ENCODE data around the gene NCKAP5.

NCKAP5 gene

GRCh38 chr2:133167223-133167622, 401.0 kb downstream of the NCKAP5 start:
- no peak for DNase-seq
- intact Hi-C loops (cut with DNase I) = no loop called here

- intact Hi-C loops (cut with DNase I) = no loop called here
- no peak for DNase-seq
Measured at GRCh38 chr2:133166031-133166430, 402.2 kb downstream of the NCKAP5 start.

DNA sequence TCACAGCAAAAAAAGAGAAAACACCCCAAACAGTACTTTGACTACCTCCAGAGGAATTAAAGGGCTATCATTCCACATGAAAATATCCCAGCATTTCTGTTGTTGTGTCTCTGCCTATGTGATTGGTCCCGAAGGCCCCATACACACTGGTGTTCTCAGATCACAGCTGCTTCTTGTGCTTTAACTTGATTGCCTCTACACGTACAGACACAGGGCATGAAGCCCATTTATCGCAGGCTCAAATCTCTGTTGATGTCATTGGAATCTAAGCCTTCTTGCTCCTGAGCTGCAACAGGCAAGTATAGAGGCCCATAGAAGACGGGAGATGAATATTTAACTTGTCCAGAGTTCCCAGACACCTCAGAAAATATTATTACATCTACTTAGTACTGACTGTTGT, 405.2 kb downstream of the NCKAP5 start:
- intact Hi-C loops (cut with DNase I) = no loop called here
- no peak for DNase-seq

DNA sequence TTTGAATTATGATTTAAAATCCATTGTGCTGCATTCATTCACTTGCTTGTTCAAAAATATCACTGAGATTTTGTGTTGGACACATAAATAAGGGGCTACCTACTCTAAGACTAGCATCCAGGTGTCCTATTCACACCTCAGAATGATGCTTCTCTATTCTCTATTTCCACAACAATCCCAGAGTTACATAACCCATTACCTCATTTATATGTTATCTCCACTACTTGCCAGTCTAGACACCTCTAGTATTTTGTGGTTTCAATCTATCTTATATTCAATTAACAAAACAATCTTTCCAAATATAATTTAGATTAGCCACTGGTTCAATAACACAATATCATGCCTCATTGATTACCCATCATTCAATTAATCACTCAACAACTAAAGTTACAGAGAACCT, 409.8 kb downstream of the NCKAP5 start:
- DNase-seq = no peak
- intact Hi-C loops (cut with DNase I) = no loop called here

GRCh38 chr2:133158024-133158423, 410.2 kb downstream of the NCKAP5 start:
- intact Hi-C loops (cut with DNase I) = no loop called here
- no peak for DNase-seq

DNA sequence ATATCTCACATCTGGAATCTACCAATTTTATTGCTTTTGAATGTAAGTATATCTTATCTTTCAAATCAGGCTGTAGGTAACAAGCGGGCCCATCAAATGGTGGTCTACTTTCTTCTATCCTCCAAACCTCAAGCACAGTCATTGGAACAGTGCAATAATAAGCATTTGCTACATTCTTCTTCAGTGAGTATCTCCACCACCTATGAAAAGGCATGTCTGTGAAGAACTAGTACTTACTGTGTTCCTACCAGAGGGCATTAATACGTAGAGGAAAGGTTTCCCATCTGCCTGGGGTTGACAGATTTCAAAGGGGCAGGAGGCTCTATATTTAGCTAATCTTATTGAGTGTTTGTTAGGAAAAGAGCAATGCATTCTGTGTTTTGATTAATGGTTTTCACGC, 411.1 kb downstream of the NCKAP5 start:
- DNase-seq = no peak
- intact Hi-C loops (cut with DNase I) = no loop called here

DNA sequence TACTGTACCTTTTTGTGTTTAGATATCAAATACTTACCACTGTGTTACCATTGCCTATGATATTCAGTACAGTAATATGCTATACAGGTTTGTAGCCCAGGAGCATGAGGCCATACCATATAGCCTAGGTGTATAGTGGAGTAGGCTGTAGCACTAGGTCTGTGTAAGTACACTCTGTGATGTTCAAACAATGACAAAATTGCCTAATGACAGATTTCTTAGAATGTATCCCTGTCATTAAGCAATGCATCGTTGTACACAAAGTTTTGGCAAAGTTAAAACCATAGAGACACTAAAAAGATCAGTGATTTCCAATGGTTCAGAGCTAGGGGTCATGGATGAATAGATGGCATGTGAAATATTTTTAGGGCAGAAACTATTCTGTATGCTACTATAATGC, 415.5 kb downstream of the NCKAP5 start:
- intact Hi-C loops (cut with DNase I) = no loop called here
- DNase-seq = no peak

DNA sequence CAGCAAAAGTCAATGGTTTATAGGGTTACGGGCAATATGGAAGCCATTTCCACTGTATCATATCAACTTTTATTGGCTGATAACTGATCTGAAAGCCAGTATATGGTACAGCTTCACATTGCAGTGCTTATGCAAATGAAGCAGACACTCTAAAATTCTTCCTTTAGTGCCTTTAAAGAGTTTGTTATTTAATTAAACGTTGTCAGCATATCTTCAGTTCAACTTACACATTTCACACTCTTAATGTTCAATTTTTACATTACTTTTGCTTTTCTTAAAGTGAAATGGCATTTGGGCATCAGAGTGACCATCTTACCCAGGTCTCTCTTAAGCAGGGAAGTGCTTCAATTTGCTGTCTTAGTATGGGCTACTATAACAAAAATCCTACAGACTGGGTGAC, 420.1 kb downstream of the NCKAP5 start:
- intact Hi-C loops (cut with DNase I) = no loop called here

DNA sequence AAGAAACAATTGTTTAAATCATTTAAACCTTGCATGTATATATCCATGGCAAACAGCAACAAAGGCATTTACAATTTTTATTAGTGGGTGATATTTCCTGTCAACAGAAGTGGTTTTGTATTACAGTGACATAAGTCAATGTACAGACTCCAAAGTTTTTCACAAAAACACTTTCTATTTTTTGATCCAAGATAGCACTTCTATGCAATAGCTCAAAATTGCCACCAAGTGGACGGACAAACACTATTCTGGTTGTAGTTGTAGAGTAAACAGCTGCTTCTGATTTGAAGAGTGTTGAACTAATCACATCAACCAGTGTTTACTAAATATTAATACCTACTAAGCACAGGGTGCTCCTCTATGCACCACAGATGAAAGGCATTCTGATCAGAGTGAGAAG, 421.4 kb downstream of the NCKAP5 start:
- intact Hi-C loops (cut with DNase I) = no loop called here

More for the DNA sequence above, 420.1 kb downstream of the NCKAP5 start:
- DNase-seq = no peak

DNA sequence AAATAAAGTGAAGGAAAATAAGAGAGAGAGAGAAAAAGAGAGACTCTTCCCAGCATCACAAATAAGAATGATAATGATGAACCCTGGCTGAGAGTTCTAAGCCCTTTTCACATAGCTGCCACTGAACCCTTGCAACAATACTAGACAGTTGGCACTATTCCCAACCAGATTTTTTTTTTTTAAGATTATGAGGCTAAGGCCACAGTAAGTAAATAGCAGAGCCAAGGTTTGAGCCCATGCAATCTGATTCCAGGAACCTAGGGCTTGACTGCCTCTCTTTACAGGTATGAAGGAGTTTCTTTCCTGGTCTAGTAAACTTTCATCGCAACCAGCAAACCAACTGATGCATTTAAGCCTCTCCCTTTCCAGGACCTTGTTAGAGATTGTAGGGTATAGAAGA, 424.6 kb downstream of the NCKAP5 start:
- intact Hi-C loops (cut with DNase I) = no loop called here

More for the DNA sequence above, 421.4 kb downstream of the NCKAP5 start:
- DNase-seq = peak in 1 of 42 donors; percentile 18

GRCh38 chr2:133142087-133142486, 426.2 kb downstream of the NCKAP5 start:
- intact Hi-C loops (cut with DNase I) = no loop called here
- DNase-seq = no peak

More for the DNA sequence above, 424.6 kb downstream of the NCKAP5 start:
- no peak for DNase-seq

DNA sequence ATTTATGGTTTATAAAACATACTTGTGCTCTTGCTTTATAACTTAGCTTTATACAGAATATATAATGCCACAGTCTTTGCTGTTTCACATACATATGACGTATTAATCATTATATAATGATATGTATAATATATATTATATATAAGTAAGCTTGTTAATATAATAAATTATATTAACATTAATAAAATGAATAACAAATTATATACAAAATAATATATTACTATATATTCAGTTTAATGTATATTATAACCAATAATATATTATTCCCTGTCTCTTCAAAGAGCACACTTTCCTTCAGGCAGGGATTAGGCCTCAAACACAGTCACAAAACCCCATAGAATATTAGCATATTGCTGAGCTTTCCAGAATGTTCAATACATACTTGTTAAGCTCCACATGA, 427.6 kb downstream of the NCKAP5 start:
- DNase-seq = no peak

GRCh38 chr2:133139847-133140533, 428.3 kb downstream of the NCKAP5 start:
- intact Hi-C loops (cut with DNase I) = no loop called here
- peak in 1 of 42 donors; percentile 18 for DNase-seq

More for the DNA sequence above, 427.6 kb downstream of the NCKAP5 start:
- intact Hi-C loops (cut with DNase I) = no loop called here

DNA sequence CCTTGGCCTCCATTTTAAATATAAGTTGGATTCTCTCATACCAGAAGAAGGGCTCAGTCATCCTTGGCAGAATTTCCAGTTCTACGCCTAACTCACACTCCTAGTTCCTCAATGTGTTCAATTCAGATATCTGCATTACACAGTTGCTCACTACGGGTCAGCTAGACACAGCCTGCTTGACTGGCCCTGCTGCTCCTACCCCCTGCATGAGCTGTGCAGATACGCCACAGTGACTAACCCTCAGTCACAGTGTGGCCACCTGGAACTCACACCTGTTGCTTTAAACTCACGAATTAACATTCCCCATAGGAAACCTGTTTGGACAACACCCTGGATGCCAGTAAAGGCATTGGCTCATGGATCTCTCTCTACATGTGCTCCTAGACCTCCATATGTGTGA, 429.6 kb downstream of the NCKAP5 start:
- intact Hi-C loops (cut with DNase I) = no loop called here
- no peak for DNase-seq

GRCh38 chr2:133135035-133135654, 433.1 kb downstream of the NCKAP5 start:
- no peak for DNase-seq
- intact Hi-C loops (cut with DNase I) = no loop called here

GRCh38 chr2:133130548-133131246, 437.6 kb downstream of the NCKAP5 start:
- intact Hi-C loops (cut with DNase I) = no loop called here
- no peak for DNase-seq

DNA sequence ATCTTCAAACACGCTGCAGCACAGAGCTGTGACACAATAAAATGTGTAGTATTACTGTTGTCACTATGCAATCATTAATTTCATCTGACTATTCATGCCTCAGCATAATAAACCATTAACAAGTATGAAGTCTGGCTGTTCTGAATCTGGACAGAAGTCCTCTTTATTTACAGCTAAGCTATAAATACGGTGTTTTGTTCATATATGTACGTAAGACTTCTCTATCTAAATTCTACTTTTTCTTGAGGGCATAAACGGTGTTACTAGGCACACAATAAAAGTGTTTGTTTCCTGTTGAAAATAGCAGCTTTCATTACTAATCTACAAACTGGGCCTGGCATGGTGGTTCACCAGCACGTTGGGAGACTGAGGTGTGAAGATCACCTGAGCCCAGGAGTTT, 443.8 kb downstream of the NCKAP5 start:
- intact Hi-C loops (cut with DNase I) = no loop called here
- DNase-seq = no peak

GRCh38 chr2:133123904-133124303, 444.4 kb downstream of the NCKAP5 start:
- intact Hi-C loops (cut with DNase I) = no loop called here
- DNase-seq = no peak

DNA sequence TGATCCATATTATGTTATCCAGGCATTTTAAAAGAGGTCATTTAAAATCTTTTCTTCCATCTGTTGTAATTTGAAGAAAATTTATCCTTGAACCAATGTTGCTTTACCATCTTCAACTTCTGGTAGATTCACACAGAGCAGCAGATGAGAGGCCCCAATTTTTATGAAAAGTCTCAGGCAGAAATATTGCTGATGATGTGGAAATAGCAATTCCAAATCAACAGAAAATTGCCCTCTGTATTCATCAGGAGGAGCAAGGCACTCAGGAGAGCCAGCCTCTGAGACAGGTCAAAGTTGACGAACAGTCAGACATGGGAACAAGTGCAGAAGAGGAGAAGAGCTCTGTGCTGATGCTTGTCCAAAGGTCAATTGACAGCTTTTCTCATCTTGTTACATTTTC, 444.9 kb downstream of the NCKAP5 start:
- DNase-seq = no peak
- intact Hi-C loops (cut with DNase I) = no loop called here

GRCh38 chr2:133122529-133122928, 445.7 kb downstream of the NCKAP5 start:
- intact Hi-C loops (cut with DNase I) = no loop called here
- DNase-seq = no peak

DNA sequence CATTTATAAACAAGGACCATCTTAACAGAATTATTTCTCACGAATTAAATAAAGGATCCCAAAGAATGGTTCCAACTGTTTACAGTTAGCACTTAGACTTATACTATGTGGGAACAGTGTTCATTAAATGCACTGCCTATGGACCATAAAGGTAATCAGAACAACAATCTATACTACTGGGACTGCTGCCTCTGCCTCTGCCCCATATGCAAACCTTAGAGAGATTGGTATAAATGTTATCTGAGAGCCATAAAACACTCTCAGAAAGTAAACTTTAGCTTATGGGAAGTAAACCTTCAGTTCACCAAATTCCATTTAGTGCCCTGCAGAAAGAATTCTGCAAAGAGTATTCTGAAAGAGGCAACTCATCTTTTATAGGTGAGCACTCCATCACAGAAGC, 448.0 kb downstream of the NCKAP5 start:
- no peak for DNase-seq
- intact Hi-C loops (cut with DNase I) = no loop called here
